GM15510 (cell line): ENCODE measurements around the gene ARHGAP24.

Experiments used
- POLR2A ChIP-seq: IDR thresholded peaks from 3 replicates; pipeline ENCODE4 v1.6.1; 2011; ENCODE audit warnings: borderline replicate concordance; ENCODE audit not compliant: insufficient read length; ENCODE audit errors: extremely low read depth

ARHGAP24 gene

DNA sequence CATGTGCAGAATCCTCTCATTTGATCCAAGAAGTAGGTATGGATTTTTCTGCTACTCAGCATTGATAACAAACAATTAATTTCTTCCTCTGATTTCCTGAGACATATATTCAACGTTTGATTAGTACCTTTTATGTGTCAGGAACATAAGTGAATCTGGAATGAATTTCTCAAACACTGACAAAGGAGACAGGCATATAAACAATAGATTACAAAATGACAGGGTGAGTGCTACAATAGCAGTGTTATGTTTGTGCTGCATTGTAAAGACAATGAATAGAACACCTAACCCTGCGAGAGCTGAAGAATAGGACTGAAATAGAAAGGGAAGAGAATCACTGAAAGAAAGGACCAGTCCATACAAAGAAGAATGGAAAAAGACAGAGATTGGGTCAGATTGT, 52.9 kb downstream of the ARHGAP24 start:
- no peak for TF ChIP-seq POLR2A

GRCh38 chr4:85531560-85532341, 56.8 kb downstream of the ARHGAP24 start:
- no peak for TF ChIP-seq POLR2A

DNA sequence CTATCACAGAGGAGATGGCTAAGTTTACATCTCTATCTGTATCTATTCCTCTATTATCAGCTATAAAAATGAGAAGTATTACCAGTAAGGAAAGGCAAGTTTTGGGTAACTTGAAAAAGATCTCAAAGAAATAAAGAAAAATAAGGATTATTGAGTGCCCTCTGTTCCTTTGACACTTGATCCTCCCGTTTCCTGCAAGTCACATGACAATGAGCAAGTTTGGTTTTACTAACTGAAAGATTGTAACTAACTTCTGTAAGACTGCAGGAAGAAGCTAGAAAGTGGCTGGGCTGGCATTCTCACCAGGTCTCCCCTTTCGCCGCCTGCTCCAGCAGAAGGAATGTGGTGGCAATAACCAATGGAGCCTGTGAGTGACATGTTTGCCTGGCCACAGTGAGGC, 59.2 kb downstream of the ARHGAP24 start:
- no peak for TF ChIP-seq POLR2A

GRCh38 chr4:85543832-85544231, 68.9 kb downstream of the ARHGAP24 start:
- no peak for TF ChIP-seq POLR2A

GRCh38 chr4:85544751-85545150, 69.8 kb downstream of the ARHGAP24 start:
- TF ChIP-seq POLR2A = no peak

GRCh38 chr4:85548116-85548515, 73.2 kb downstream of the ARHGAP24 start:
- no peak for TF ChIP-seq POLR2A

GRCh38 chr4:85548841-85549240, 73.9 kb downstream of the ARHGAP24 start:
- TF ChIP-seq POLR2A = no peak

GRCh38 chr4:85555206-85555605, 80.3 kb downstream of the ARHGAP24 start:
- TF ChIP-seq POLR2A = no peak

- no peak for TF ChIP-seq POLR2A
Measured at GRCh38 chr4:85556283-85556682, 81.3 kb downstream of the ARHGAP24 start.

DNA sequence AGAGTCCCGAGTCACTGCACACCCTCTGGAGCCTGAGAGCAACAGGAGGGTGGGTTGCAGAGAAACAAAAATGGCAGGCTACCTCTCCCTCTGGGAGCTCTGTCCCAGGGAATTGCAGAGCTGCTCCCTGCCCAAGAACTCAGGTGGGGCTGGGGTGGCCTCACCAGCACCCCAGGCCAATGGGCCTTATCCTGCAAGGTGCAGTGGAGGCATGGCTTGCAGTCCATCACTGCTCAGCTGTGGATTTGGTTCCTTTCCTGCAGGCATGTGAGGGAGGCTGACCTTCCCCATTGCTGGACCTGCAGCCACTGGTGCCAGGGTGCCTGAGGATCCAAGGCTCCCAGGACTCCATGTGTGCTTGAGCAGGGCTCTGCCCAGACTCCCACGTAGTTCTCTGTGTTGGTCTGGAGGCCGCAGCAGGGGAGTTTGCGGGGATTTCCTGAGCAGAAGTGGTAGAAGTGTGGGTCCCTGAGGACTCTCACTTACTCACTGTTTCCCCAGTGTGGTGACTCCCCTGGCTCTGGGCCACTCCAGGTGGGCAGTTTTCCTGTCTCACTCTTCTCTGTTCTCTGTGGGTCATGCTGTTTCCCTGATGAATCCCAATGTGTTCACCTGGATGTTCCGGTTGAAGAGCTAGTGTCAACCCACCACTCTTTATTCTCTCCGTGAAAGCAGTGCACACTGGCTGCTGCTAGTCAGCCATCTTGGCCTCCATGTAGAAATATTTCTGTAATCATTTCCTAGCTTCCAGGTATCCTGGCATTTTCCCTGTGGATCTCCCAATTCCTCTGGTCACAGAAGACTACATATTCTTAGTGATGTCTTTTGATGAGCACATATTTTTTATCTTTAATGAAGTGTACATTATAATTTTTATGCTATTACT, 82.3 kb downstream of the ARHGAP24 start:
- no peak for TF ChIP-seq POLR2A

DNA sequence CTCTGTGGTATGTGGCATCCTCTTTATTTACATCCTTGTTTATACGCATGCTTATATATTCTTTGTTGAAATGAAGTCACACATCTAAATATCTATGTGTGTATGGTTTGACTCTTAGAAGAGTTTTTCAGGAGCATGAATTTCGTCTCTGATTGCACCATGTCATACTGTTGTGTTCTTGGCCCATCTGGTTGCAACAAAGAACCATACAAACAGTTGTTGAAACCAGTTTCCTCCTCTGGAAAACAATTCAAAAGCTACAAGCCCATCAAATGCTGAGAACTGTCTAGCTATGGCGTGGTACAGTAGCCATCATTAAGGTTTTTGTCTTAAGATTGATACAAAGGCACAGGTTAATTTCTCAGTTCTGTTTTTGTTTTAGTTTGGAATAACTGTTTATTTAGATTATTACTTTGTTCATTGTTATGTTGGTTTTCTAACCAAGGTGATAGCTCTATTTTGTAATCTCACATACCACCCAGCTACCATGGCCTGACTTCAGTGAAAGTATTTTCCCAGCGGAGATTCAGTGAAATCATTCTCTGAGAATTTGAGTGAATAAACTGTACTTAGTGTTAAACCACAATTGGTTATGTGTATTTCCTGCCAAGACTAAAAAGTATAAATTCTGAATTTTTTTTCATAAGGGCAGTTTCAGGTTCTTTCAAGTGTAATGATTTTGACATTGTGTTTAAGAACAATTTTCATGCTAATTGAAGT, 91.0 kb downstream of the ARHGAP24 start:
- TF ChIP-seq POLR2A = no peak

GRCh38 chr4:85569730-85570299, 94.9 kb downstream of the ARHGAP24 start:
- TF ChIP-seq POLR2A = no peak

- no peak for TF ChIP-seq POLR2A
Measured at GRCh38 chr4:85570388-85570787, 95.4 kb downstream of the ARHGAP24 start.

DNA sequence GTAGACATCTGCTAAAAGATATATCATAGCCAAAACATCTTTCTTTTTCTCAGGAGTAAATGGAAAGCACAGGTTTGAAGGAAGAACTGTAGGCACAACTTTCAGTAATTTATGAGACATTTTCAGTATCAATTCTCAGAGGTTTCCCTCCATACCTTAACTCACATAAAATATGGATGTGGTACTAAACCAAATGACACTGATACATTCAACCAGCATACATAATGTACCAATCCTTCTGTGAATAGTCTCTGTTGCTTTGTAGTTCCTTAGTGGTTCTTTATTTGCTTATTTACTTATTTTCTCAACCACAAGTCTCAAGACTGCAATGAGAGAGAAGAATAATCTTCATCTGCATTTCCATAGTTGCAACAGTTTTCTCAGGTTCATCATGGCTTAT, 96.1 kb downstream of the ARHGAP24 start:
- no peak for TF ChIP-seq POLR2A

GRCh38 chr4:85573270-85573669, 98.3 kb downstream of the ARHGAP24 start:
- no peak for TF ChIP-seq POLR2A
